Measurements from ENCODE around the gene ZNF586. TPM values are rescaled to one million over a fixed set of nuclear protein-coding genes. Genes with fewer than 3 reads are reported as not detected.
"Not testable (repeated sequence)": the region's sequence is repeated elsewhere in the genome, so short reads cannot be mapped to it uniquely, and the experiment has no call there.

Gene ZNF586
- total RNA-seq, 1 donor from 2014 or later, result 25.3 TPM

- H3K4me1 Mint-ChIP-seq (ENCODE audit: unreplicated experiment), result peaks cover 48% of the 10 kb centered on the region
- DNase-seq (ENCODE audit: extremely low spot score, unreplicated experiment), result no peak
- H3K4me3 Mint-ChIP-seq, result peak overlapping the region; percentile 48
- H3K9me3 Mint-ChIP-seq, result no peaks in the 10 kb centered on the region
- H3K27me3 Mint-ChIP-seq, result no peaks in the 10 kb centered on the region
- H3K27ac Mint-ChIP-seq, result peak overlapping the region; percentile 55
- peaks cover 11% of the 10 kb centered on the region for H3K36me3 Mint-ChIP-seq
- no peak for TF ChIP-seq CTCF (conservative IDR thresholded peaks at IDR 0.05)
Observed at GRCh38 chr19:57816652-57817051, 47.2 kb downstream of the ZNF586 start.

- H3K4me3 Mint-ChIP-seq, result peak overlapping the region; percentile 96
- H3K4me1 Mint-ChIP-seq (ENCODE audit: unreplicated experiment), result peaks cover 50% of the 10 kb centered on the region
- H3K9me3 Mint-ChIP-seq, result no peaks in the 10 kb centered on the region
- H3K36me3 Mint-ChIP-seq, result peaks cover 15% of the 10 kb centered on the region
- H3K27me3 Mint-ChIP-seq, result no peaks in the 10 kb centered on the region
- DNase-seq (ENCODE audit: extremely low spot score, unreplicated experiment), result no peak
- TF ChIP-seq CTCF (conservative IDR thresholded peaks at IDR 0.05), result no peak
- H3K27ac Mint-ChIP-seq, result peak overlapping the region; percentile 96
Observed at GRCh38 chr19:57817976-57818375, 48.5 kb downstream of the ZNF586 start.

GRCh38 chr19:57818378-57818777 lies 48.9 kb downstream of the ZNF586 start:
- no peak for TF ChIP-seq CTCF (conservative IDR thresholded peaks at IDR 0.05)
- Mint-ChIP-seq H3K27ac (peak overlapping the region; percentile 96), H3K9me3 (no peaks in the 10 kb centered on the region), H3K4me3 (peak overlapping the region; percentile 96), H3K4me1 (ENCODE audit: unreplicated experiment) (peaks cover 49% of the 10 kb centered on the region), H3K36me3 (peaks cover 17% of the 10 kb centered on the region), H3K27me3 (no peaks in the 10 kb centered on the region)
- DNase-seq (ENCODE audit: extremely low spot score, unreplicated experiment), result no peak

- Mint-ChIP-seq H3K27ac (peak overlapping the region; percentile 96), H3K4me1 (ENCODE audit: unreplicated experiment) (peaks cover 57% of the 10 kb centered on the region), H3K27me3 (no peaks in the 10 kb centered on the region), H3K36me3 (peaks cover 27% of the 10 kb centered on the region), H3K4me3 (peak overlapping the region; percentile 96), H3K9me3 (no peaks in the 10 kb centered on the region)
- peak; percentile 14 for TF ChIP-seq CTCF (conservative IDR thresholded peaks at IDR 0.05)
- peak; percentile 77 for DNase-seq (ENCODE audit: extremely low spot score, unreplicated experiment)
Observed at GRCh38 chr19:57819475-57820148, 50.1 kb downstream of the ZNF586 start.

GRCh38 chr19:57820599-57820998 lies 51.1 kb downstream of the ZNF586 start:
- H3K4me3 Mint-ChIP-seq, result peak overlapping the region; percentile 96
- peaks cover 28% of the 10 kb centered on the region for H3K36me3 Mint-ChIP-seq
- H3K9me3 Mint-ChIP-seq, result no peaks in the 10 kb centered on the region
- DNase-seq (ENCODE audit: extremely low spot score, unreplicated experiment), result no peak
- peak overlapping the region; percentile 96 for H3K27ac Mint-ChIP-seq
- peaks cover 53% of the 10 kb centered on the region for H3K4me1 Mint-ChIP-seq (ENCODE audit: unreplicated experiment)
- no peak for TF ChIP-seq CTCF (conservative IDR thresholded peaks at IDR 0.05)
- H3K27me3 Mint-ChIP-seq, result no peaks in the 10 kb centered on the region

GRCh38 chr19:57821095-57821494 lies 51.6 kb downstream of the ZNF586 start:
- Mint-ChIP-seq H3K27ac (peak overlapping the region; percentile 96), H3K36me3 (peaks cover 31% of the 10 kb centered on the region), H3K4me3 (peak overlapping the region; percentile 96), H3K4me1 (ENCODE audit: unreplicated experiment) (peaks cover 51% of the 10 kb centered on the region)
- DNase-seq (ENCODE audit: extremely low spot score, unreplicated experiment); H3K9me3 Mint-ChIP-seq; H3K27me3 Mint-ChIP-seq: not testable (repeated sequence)

- peak overlapping the region; percentile 96 for H3K4me3 Mint-ChIP-seq
- DNase-seq (ENCODE audit: extremely low spot score, unreplicated experiment); H3K27me3 Mint-ChIP-seq; H3K9me3 Mint-ChIP-seq: not testable (repeated sequence)
- peak overlapping the region; percentile 96 for H3K27ac Mint-ChIP-seq
- H3K4me1 Mint-ChIP-seq (ENCODE audit: unreplicated experiment), result peaks cover 47% of the 10 kb centered on the region
- H3K36me3 Mint-ChIP-seq, result peaks cover 33% of the 10 kb centered on the region
Observed at GRCh38 chr19:57821501-57821900, 52.0 kb downstream of the ZNF586 start.

- not testable (repeated sequence) for DNase-seq (ENCODE audit: extremely low spot score, unreplicated experiment)
- Mint-ChIP-seq H3K4me3 (peak overlapping the region; percentile 33), H3K27ac (peak overlapping the region; percentile 42)
Observed at GRCh38 chr19:57823155-57823554, 53.7 kb downstream of the ZNF586 start.

GRCh38 chr19:57823608-57824007 lies 54.1 kb downstream of the ZNF586 start:
- H3K4me3 Mint-ChIP-seq, result peak overlapping the region; percentile 18
- H3K27me3 Mint-ChIP-seq, result not testable (repeated sequence)

More at GRCh38 chr19:57823155-57823554, 53.7 kb downstream of the ZNF586 start:
- not testable (repeated sequence) for H3K9me3 Mint-ChIP-seq, H3K27me3 Mint-ChIP-seq
- H3K36me3 Mint-ChIP-seq, result peaks cover 42% of the 10 kb centered on the region
- H3K4me1 Mint-ChIP-seq (ENCODE audit: unreplicated experiment), result peaks cover 46% of the 10 kb centered on the region

More at GRCh38 chr19:57823608-57824007, 54.1 kb downstream of the ZNF586 start:
- not testable (repeated sequence) for H3K9me3 Mint-ChIP-seq; DNase-seq (ENCODE audit: extremely low spot score, unreplicated experiment); H3K27ac Mint-ChIP-seq
- peaks cover 42% of the 10 kb centered on the region for H3K36me3 Mint-ChIP-seq
- peaks cover 42% of the 10 kb centered on the region for H3K4me1 Mint-ChIP-seq (ENCODE audit: unreplicated experiment)
